ENCODE measurements around the gene ELOF1.

The ELOF1 gene

DNA sequence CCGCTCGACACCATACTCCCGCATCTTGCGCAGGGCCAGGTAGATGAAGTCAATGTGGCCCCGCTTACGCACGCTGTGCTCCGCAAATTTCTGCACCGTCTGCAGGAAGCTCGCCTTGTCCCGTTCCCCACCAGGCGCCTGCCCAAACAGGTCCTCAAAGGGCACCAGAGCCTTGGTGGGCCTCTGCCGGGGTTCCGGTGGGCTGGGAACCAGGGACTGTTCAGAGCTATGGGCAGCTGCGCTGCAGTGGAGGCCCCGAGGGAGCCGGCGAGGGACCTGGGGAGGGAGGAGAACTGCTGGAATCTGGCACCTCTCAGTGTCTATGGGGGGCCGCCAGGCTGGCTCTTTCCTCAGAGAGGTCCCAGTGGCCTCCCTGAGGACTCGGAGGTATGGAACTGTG, 45.1 kb downstream of the ELOF1 start:
- no peak overlapping the region for H3K4me3 ChIP-seq
- no peaks in the 10 kb centered on the region for H3K27me3 ChIP-seq
- no peaks in the 10 kb centered on the region for H3K9me3 ChIP-seq
- TF ChIP-seq CTCF (IDR thresholded peaks at IDR 0.05), result no peak
- intact Hi-C loops (cut with DNase I; ENCODE audit: low total_unique reads), result no loop called here
- no peak for DNase-seq
- no peaks in the 10 kb centered on the region for H3K4me1 ChIP-seq
- H3K36me3 ChIP-seq, result peaks cover 17 to 78% (median 60%) of the 10 kb centered on the region in 3 donors
- H3K27ac ChIP-seq, result no peak overlapping the region

GRCh38 chr19:11510444-11510843, 48.6 kb downstream of the ELOF1 start:
- H3K36me3 ChIP-seq, result peaks cover 8 to 43% (median 28%) of the 10 kb centered on the region in 3 donors
- no peak overlapping the region for H3K4me3 ChIP-seq
- TF ChIP-seq CTCF (IDR thresholded peaks at IDR 0.05), result no peak
- H3K4me1 ChIP-seq, result peaks cover 0 to 8% (median 5%) of the 10 kb centered on the region in 4 donors
- intact Hi-C loops (cut with DNase I; ENCODE audit: low total_unique reads), result no loop called here
- no peaks in the 10 kb centered on the region for H3K9me3 ChIP-seq
- H3K27ac ChIP-seq, result no peak overlapping the region
- no peak for DNase-seq
- H3K27me3 ChIP-seq, result no peaks in the 10 kb centered on the region

DNA sequence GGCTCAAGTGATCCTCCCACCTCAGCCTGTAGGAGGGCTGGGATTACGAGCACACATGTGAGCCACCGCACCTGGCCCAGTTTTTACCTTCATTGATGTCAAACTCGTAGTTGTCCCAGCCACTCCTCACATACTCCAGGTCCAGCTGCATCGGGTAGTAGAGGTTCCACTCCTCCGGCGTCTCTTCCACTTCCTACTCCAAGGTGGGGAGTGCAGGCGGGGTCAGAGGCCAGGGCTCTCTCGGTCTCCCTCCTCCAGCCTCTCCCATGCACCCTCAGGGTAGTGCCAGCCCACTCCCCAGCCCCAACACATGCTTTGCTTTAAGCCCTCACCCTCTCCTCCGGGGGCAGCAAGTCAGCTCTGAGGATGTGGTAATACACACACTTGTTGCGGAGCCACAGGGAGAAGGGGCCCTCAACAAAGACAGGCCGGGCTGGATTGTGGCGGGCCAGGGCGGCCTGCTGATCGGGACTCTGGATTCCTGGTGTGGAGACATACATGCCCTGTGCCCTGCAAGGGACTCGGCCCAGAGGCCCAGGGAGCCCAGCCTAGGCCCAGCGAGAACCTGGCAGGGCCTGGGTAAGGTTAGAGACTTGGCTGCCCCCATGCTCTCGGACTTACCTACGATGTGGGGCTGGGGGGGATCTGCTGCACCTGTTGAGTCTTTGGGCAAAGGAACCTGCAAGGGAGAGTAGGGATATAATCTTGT, 51.5 kb downstream of the ELOF1 start:
- Histone ChIP-seq H3K4me3 (no peak overlapping the region), H3K4me1 (peaks cover 0 to 10% (median 7%) of the 10 kb centered on the region in 4 donors), H3K9me3 (no peaks in the 10 kb centered on the region), H3K27ac (no peak overlapping the region), H3K27me3 (no peaks in the 10 kb centered on the region), H3K36me3 (peaks cover under 1 to 33% (median 12%) of the 10 kb centered on the region in 3 donors)
- no peak for DNase-seq
- no peak for TF ChIP-seq CTCF (IDR thresholded peaks at IDR 0.05)
- intact Hi-C loops (cut with DNase I; ENCODE audit: low total_unique reads), result no loop called here

GRCh38 chr19:11506967-11507366, 52.1 kb downstream of the ELOF1 start:
- no peak overlapping the region for H3K27ac ChIP-seq

DNA sequence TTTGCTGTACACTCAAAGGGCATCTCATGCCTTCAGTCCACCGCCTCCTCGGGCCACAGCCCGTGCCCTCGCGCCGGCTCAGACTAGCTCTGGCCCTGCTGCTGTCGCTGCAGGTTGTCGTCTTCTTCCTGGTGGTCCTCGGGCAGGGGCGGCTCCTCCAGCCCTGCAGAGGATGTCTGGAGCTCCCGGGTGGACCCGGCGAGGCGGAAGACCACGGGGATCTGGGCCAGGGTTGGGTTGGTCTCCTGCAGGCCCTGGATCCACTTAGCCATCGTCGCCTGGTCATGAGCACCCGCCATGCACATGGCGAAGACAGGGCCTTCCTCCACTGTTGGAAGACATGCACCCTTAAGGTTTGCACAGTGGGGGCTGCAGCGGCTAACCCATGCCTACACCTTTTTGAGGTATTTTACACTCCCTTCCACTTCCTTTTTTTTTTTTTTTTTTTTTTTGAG, 52.9 kb downstream of the ELOF1 start:
- intact Hi-C loops (cut with DNase I; ENCODE audit: low total_unique reads), result no loop called here
- no peaks in the 10 kb centered on the region for H3K27me3 ChIP-seq

More at GRCh38 chr19:11506967-11507366, 52.1 kb downstream of the ELOF1 start:
- intact Hi-C loops (cut with DNase I; ENCODE audit: low total_unique reads), result no loop called here
- no peaks in the 10 kb centered on the region for H3K9me3 ChIP-seq
- H3K36me3 ChIP-seq, result peaks cover 0 to 31% (median 6%) of the 10 kb centered on the region in 3 donors
- no peak overlapping the region for H3K4me3 ChIP-seq
- TF ChIP-seq CTCF (IDR thresholded peaks at IDR 0.05), result no peak
- peaks cover 0 to 10% (median 7%) of the 10 kb centered on the region in 4 donors for H3K4me1 ChIP-seq
- no peak for DNase-seq
- no peaks in the 10 kb centered on the region for H3K27me3 ChIP-seq

More for the DNA sequence above, 52.9 kb downstream of the ELOF1 start:
- H3K27ac ChIP-seq, result peak overlapping the region; percentile 91 to 97
- no peak for TF ChIP-seq CTCF (IDR thresholded peaks at IDR 0.05)
- H3K4me1 ChIP-seq, result peaks cover 0 to 10% (median 7%) of the 10 kb centered on the region in 4 donors
- peak overlapping the region; percentile 75 to 92 for H3K4me3 ChIP-seq
- peaks cover 0 to 30% (median 2%) of the 10 kb centered on the region in 3 donors for H3K36me3 ChIP-seq
- DNase-seq, result no peak
- no peaks in the 10 kb centered on the region for H3K9me3 ChIP-seq
